NT2/D1 (cell line): ENCODE measurements around the gene CREB3L2.

Experiments used
- DNase-seq: peaks from one replicate; pipeline ENCODE4 v3.0.0-alpha.2; 2011; ENCODE audit warnings: low read depth, low spot score
- H3K27me3 ChIP-seq: 2 replicates; pipeline ENCODE4 v1.6.0; 2011; ENCODE audit warnings: mild to moderate bottlenecking; ENCODE audit not compliant: insufficient read length, insufficient read depth
- H3K36me3 ChIP-seq: 2 replicates; pipeline ENCODE4 v1.6.1; 2011; ENCODE audit warnings: mild to moderate bottlenecking, low read length, mixed read lengths; ENCODE audit not compliant: insufficient read depth, insufficient read length
- H3K4me1 ChIP-seq: 2 replicates; pipeline ENCODE4 v1.5.1; 2011; ENCODE audit not compliant: insufficient read depth, insufficient read length
- H3K4me3 ChIP-seq: 2 replicates; pipeline ENCODE4 v1.5.1; 2011; ENCODE audit warnings: low read depth; ENCODE audit not compliant: insufficient read length
- H3K9ac ChIP-seq: 2 replicates; pipeline ENCODE4 v1.6.0; 2011; ENCODE audit warnings: low read depth; ENCODE audit not compliant: insufficient read length
- H3K9me3 ChIP-seq: 2 replicates; pipeline ENCODE4 v1.5.1; 2011; ENCODE audit warnings: mild to moderate bottlenecking, low read length; ENCODE audit not compliant: insufficient read depth
- SUZ12 ChIP-seq: IDR thresholded peaks from 2 replicates; pipeline ENCODE4 v1.6.1; 2011; ENCODE audit not compliant: insufficient read length, insufficient read depth; ENCODE audit errors: extremely low read depth
- YY1 ChIP-seq: IDR thresholded peaks from 2 replicates; pipeline ENCODE4 v1.6.1; 2011; ENCODE audit not compliant: insufficient read length, insufficient read depth
- ZNF274 ChIP-seq: IDR thresholded peaks from 2 replicates; pipeline ENCODE4 v1.6.1; 2011; ENCODE audit warnings: mild to moderate bottlenecking, low read depth, low read length

CREB3L2 gene

DNA sequence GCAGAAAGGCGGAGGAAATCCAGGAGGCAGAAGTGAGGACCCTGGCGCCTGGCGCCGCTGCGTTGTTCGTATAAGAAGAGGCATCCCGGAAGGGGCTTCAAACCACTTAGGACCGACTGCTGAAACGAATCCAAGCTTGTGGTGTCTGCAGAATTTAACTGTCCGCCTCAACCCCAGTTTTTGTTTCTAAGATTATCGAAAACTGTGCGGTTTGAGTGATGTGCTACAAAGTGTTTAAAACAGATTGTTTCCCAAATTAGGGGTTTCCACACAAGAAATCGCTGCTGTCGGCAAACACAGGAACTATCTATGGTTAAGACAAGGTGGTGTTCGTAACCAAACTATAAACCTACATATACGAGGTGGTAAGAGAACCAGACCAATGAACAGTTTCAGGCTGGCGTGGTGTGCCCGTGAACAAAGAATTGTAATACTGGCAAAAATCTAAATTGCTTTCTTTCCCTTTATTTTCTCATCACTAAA, 154.3 kb downstream of the CREB3L2 start:
- H3K4me3 ChIP-seq = peak overlapping the region; percentile 39
- H3K27me3 ChIP-seq = peaks cover 57% of the 10 kb centered on the region
- DNase-seq = no peak
- peaks cover 5% of the 10 kb centered on the region; the same call in 1 of the 2 replicates for H3K9me3 ChIP-seq
- no peaks in the 10 kb centered on the region for H3K4me1 ChIP-seq
- no peak overlapping the region for H3K9ac ChIP-seq
- H3K36me3 ChIP-seq = no peaks in the 10 kb centered on the region
- TF ChIP-seq YY1 = no peak
- TF ChIP-seq ZNF274 = no peak

DNA sequence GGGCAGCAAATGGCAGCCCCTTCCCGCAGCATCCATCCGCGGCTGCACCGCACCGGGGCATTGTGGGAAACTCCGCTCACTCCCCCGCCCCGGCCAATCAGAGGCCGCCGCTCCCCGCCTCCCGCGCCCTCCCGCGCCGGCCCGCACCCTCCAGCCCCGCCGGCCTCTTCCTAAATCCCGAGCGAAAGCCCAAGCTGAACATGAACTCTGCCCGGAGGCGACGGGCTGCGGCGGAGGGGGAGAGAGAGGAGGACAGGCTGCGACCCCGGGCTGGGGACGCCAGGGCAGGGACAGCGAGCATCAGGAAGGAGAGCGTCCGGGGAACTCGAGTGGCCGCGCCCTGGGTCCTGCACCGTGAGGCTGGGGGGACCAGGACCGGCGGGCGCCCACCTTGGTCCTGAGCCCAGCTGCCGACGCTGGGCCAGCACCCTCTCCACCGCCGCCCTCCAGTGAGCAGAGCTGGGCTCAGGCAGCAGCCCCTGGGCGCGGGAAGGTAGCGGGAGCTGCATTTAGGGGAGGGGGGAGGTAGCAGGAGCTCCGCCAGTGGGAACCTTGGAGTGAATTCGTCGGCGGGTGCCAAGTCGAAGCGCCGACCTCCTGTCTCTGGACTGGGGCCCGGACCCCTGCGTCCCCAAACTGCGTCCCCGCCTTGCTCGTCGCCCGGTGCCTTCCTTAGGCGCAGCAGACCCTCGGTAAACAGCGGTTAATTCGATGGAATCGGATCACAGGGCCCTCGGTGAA, 154.9 kb downstream of the CREB3L2 start, which contains the start of gene DGKI:
Gene DGKI (minus strand): TSS at position 148 of the 741 bp plus-strand sequence.
- Histone ChIP-seq H3K9ac (peak within 1 kb of the TSS; percentile 58), H3K36me3 (no peaks in the 10 kb centered on the region), H3K4me1 (no peaks in the 10 kb centered on the region), H3K9me3 (peaks cover 5% of the 10 kb centered on the region; the same call in 1 of the 2 replicates), H3K4me3 (peak within 1 kb of the TSS; percentile 39), H3K27me3 (peaks cover 57% of the 10 kb centered on the region)
- DNase-seq = no peak
- TF ChIP-seq YY1 = no peak
- TF ChIP-seq ZNF274 = no peak
- TF ChIP-seq SUZ12 = no peak

DNA sequence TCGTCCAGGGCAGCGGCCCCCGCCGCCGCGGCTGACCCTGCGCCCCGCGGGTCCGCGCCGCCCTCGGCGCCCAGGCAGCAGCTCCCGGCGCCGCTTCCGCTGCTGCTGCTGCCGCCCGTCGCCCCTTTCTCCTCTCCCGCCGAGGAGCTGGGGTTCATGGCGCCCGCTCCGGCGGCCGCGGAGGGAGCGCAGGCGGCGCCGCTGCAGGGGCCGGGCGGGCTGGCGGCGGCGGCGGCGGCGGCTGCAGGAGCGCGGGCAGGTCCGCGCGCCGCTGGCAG, 155.4 kb downstream of the CREB3L2 start:
- H3K27me3 ChIP-seq = peaks cover 57% of the 10 kb centered on the region
- H3K4me3 ChIP-seq = peak overlapping the region; percentile 30
- no peaks in the 10 kb centered on the region for H3K36me3 ChIP-seq
- no peak overlapping the region for H3K9ac ChIP-seq
- no peak for DNase-seq
- H3K4me1 ChIP-seq = no peaks in the 10 kb centered on the region
- H3K9me3 ChIP-seq = peaks cover 5% of the 10 kb centered on the region; the same call in 1 of the 2 replicates
- TF ChIP-seq YY1 (no peak), SUZ12 (peak; percentile 53)

DNA sequence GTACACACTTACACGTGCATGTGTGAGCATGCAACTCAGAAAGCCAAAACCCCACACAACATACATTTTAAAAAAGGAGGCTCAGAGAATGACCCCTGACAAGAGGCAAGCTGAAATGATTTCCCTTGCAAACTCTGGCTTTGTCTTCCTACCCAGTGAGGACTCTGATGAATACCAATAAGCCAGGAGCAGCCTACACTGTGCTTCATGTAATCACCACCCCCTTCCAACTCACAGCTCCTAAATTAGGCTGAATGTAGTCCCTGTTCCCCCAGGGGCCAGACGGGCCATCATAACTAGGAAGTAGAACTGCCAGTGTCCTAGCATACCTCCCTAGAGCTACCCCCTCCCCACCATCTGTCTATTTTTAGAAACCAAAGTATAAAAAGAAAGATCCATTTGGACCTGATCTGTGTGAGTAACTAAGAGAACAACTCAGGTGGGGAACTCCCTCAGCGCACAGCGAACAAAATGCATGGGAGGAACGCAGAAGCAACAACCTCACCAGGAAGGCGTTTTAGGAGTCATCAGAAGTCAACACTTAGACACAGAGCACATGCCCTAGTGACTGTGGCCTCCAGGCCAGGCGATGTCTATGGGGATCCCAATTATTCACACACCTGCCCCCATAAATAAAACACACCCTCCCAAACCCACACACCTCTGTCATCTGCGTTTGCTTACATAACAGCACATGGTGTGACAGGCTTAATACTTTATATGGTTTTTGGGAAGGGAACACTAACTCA, 157.0 kb downstream of the CREB3L2 start:
- Histone ChIP-seq H3K36me3 (no peaks in the 10 kb centered on the region), H3K9me3 (no peaks in the 10 kb centered on the region), H3K4me3 (no peak overlapping the region), H3K4me1 (peaks cover 1% of the 10 kb centered on the region), H3K9ac (no peak overlapping the region), H3K27me3 (peaks cover 57% of the 10 kb centered on the region)
- DNase-seq = no peak
- no peak for TF ChIP-seq YY1
- TF ChIP-seq SUZ12 = no peak
- TF ChIP-seq ZNF274 = no peak

DNA sequence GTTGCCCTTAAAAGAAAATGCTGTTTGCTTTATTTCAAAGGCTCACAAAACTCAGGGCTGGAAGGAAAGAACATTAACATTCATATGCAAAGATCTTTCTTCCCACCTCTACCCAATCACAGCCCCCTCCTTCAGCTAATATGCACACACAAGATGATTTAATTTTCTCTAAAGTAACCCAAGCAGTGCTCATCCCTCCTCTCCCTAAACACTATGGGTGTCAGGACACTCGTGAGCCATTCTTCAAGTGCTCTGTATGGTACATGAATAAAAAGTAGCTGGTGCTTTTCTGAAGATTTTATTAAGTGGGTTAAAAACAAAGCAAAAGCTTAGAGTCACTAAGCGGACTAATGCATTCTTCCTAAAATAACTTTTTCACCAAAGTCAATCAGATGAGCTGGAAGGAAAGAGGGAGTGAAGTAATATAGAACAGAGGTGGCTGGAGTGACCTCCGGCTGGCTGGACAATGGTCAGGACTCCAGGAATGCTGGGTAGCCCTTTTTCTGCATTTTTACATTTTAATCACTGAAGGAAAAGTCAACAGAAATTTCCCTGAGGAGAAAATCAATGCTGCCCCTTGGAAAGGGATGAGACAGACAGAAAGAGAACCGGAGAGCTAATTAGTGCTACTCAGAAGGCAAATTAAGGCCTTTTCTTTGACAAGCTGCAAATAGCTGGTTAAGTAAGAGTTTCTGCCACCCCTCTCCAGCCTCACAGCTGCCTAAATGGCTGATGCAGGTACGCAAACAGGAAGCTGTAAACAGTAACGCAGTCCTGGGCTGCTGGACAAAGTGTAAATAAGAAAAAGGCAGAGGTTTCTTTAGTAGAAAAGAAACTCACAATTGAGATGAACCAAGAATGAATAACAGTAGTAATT, 161.7 kb downstream of the CREB3L2 start:
- H3K36me3 ChIP-seq = no peaks in the 10 kb centered on the region
- peaks cover 1% of the 10 kb centered on the region for H3K4me1 ChIP-seq
- peaks cover 15% of the 10 kb centered on the region for H3K27me3 ChIP-seq
- H3K9ac ChIP-seq = no peak overlapping the region
- H3K4me3 ChIP-seq = no peak overlapping the region
- H3K9me3 ChIP-seq = no peaks in the 10 kb centered on the region
- no peak for DNase-seq
- no peak for TF ChIP-seq SUZ12
- TF ChIP-seq YY1 = no peak
- TF ChIP-seq ZNF274 = no peak

DNA sequence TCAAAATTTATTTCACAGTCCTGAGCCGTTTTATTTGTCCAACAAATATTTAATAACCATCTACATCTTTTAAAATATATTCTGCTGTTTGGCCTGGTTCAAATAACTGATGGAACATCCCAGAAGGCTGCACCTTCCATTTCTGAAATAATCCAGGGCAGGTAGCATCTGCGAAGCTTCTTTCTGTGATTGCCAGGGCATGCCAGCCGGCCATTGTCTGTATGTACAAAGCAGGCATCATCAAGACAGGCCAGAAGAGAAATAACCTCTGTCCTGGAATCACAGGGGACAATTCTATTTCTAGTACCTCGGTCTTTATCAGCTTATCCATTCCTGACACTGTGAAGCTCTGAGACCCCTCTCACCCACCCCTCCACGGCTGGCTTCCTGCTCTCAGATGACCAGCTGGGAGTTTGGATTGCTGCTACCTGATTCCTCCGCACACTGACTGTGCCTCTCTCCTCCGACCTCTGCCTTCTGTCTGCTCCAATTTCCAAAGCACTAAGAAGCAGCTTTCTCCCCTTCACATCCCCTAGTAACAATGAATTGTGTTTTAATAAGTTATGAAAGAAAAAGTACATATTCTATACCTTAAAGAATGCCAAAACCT, 163.1 kb downstream of the CREB3L2 start:
- peaks cover 2% of the 10 kb centered on the region for H3K27me3 ChIP-seq
- peaks cover 1% of the 10 kb centered on the region for H3K4me1 ChIP-seq
- no peak overlapping the region for H3K9ac ChIP-seq
- H3K36me3 ChIP-seq = no peaks in the 10 kb centered on the region
- TF ChIP-seq SUZ12 (no peak), ZNF274 (no peak), YY1 (no peak)
- H3K9me3 ChIP-seq = no peaks in the 10 kb centered on the region
- H3K4me3 ChIP-seq = no peak overlapping the region
- DNase-seq = no peak
